ENCODE results near the gene RXRB. TPM values are rescaled to one million over a fixed set of nuclear protein-coding genes. Genes with fewer than 3 reads are reported as not detected.

RXRB gene
- polyA plus RNA-seq, 1 donor: 65.6 TPM

GRCh38 chr6:33177552-33178446, 22.7 kb downstream of the RXRB start:
- no peak for DNase-seq

DNA sequence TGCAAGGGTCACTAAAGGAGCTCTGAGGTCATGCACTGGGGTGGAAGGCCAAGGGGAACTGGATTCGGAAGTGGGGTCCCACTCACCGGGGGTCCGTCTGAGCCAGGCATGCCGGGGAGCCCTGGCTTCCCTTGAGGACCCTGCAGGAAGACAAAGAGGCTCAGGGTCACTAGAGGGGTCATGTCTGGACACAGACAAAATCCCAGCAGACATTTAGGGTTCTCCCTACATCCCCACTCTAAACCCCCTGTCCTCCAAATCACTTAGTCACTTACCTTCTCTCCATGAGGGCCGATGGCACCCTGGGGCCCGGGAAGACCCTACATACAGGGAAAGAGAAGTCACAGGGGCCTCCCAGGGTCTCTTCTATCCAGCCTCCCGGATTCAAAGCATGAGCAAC, 23.6 kb downstream of the RXRB start:
- no peak for DNase-seq

DNA sequence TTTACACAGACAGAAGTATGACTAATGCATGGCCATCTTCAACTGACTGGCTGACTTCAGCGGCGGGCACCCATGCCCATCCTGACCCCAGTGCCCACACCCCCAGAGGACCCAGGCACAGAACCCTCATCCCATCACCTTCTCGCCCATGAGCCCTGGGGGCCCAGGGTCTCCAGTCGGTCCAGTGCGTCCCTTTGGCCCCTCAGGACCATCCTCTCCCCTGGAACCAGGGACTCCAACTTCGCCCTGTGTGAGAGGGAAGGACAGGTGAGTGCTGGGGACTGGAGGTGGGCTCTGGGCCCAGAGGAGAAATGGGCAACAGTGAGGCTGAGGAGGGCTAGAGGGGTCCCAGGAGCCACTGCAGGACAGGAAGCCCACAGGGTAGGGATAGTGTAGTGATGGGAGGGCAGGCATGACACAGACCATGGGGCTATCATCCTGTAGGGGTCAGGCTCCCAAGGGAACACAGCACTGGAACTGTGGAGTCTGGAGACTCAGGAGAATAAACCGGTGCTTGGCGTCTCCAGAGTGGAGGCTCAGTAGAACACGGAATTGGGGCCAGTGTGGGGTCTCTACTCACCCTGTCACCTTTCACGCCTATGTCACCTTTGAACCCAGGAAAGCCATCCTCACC, 24.9 kb downstream of the RXRB start:
- no peak for DNase-seq

- DNase-seq: no peak
Observed at GRCh38 chr6:33174784-33175183, 25.7 kb downstream of the RXRB start.

DNA sequence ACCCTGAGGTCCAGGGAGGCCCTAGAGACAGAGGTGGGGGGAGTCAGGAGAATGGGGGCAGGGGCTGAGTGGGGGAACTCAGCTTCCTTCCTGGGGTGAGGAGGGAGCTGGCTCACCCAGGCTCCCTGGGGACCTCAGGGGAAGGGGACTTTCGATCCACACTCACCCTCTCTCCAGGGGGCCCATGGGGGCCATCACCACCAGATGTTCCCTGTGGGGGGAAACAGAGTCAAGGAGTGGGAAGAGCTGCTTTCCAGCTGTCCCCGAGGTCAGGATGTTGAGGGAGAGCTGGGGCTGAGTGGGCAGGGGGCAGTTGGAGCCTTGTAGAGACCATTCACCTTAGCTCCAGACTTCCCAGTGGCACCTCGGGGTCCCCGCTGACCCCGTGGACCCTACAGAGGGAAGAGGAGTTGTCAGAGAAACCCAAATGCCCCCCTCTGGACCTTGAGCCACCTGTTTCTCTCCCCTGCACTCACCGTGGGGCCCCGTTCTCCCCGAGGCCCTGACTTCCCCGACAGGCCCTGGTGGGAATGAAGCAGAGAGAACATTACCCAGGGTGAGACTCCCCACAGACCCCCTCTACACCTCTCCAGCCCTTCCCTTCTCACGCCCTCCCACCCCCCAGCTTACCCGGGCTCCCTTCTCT, 26.8 kb downstream of the RXRB start:
- DNase-seq: no peak

DNA sequence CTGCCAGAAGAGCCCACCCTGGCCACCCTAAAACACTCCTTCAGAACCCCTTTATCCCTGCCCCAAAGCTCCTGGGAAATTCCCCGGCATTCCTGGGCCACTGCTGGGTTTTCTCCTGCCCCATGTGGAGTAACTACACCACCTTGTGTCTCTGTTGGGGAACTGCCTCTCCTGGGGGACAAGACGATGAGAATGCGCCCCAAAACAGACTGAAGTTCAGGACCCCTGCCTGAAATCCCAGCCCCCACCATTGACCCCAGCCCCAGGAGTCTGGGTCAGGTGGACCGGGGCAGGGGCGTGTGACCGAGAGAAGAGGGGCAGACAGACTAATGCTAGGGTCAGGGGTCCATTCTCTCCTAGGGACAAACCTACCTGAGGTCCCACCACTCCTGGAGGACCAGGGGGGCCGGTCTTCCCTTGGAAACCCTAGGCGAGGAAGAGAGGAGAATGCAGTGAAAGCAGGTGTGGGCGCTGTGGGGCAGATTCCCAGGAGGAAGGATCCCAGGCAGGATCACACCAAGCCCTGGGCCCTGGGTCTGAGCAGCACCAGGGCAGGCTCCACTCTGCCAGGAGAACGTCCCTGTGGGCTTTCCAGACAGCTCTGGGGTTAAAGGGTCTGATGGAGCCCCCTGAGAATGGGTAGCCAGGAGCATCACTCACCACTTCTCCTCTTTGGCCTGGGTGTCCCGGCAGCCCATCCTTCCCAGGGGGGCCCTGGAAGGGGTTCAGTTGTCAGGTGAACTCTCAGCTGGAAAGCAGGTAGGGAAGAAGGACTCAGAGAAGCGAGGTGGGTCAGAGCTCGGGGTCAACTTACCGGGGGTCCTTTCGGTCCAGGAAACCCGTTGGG, 27.6 kb downstream of the RXRB start:
- DNase-seq: no peak

GRCh38 chr6:33171880-33172687, 28.4 kb downstream of the RXRB start:
- DNase-seq: no peak

GRCh38 chr6:33171016-33171879, 29.2 kb downstream of the RXRB start:
- no peak for DNase-seq

GRCh38 chr6:33170176-33171015, 30.1 kb downstream of the RXRB start:
- DNase-seq: no peak

DNA sequence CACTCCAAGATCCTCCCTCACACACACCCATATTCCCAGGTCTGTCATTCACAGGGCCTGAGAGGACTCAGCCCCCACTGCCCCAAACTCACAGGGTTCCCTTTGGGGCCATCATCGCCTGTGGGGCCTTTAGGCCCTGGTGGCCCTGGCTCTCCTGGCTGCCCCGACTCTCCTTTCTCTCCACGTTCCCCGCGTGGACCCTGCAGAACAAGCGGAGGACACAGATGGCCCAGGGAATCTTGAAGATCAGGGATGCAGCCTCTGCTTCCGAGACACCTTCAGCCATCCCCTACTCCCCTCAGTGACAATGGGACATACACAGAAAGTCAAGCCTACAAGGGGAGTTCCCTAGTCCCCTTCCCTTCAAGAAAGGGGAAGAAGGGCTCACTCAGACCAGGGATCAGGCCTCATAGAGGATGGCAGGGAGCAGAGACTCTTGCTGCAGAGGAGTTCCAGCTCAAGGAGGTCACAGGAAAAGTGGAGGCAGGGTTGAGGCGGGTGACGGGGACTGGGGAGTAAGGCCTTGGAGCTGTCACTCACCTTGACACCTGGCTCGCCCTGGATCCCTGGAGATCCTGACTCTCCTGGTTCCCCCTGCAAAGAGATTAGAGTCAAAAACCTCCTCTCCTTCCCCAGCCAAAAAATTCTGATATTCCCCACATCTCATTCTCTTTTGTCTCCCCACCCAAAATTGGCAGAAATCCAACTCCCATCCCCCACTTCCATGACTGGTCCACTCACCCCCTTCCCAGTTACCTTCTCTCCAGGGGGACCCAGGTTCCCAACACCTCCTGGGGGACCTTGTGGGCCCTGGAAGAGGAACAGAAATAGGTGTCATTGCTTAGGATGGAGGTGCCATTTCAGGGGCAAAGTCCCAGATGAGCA, 30.9 kb downstream of the RXRB start:
- no peak for DNase-seq

DNA sequence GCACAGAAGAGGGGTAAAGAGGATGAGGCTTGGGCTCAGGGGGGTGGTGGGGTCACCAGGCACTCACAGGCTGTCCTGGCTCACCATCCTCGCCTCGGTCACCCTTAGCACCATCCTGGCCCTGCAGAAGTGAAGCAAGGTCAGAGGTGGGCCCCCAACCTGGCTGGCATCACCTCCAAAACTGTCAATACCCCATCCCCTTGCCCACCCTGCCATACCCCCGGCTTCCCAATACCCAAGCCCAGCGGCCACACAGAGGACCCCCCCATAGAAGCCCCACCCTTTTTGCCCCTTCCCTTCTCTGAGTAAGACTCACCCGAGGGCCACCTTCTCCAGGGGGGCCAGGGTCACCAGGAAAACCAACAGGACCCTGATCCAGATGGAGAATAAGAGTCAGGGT, 31.8 kb downstream of the RXRB start:
- DNase-seq: no peak

GRCh38 chr6:33168284-33168601, 32.2 kb downstream of the RXRB start:
- no peak for DNase-seq

DNA sequence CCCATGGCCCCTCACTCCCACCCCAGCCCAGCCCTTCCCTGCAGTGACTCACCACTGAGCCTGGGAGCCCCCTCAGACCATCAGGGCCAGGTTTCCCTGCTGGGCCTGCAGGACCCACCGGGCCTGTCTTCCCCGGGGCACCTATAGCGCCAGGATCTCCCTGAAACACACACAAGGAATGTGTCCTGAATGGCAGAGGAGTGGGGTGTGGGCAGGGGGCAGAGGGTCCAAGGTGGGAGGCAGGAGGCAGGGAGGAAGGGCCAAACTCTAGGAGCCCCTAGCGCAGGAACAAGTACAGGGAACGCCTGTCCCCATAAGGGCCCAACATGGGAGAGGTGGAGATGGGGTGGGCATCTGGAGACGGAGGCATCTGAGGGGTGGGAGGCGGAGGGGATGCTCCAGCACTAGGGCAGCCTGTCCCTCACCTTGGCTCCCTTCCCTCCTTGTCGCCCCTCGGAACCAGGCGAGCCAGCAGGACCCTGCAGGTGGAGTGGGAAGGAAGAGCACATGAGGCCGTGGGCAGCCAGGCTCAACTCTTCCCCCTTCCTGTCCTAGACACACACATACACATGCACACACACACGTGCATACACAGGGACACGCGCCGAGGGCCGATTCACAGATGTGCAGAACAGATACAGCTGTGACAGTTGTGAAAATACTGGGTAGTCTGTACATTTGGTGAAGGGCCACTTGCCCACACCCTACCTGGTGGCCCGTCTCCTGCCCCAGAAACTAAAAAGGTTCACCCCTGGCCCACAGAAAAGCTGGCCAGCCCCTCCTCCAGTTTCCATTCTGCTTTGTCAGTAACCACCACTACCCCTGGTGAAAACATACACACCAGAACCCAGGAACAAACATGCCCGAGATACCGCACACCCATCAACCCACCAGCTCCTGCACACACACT, 32.8 kb downstream of the RXRB start:
- DNase-seq: no peak

GRCh38 chr6:33166811-33167210, 33.7 kb downstream of the RXRB start:
- no peak for DNase-seq

DNA sequence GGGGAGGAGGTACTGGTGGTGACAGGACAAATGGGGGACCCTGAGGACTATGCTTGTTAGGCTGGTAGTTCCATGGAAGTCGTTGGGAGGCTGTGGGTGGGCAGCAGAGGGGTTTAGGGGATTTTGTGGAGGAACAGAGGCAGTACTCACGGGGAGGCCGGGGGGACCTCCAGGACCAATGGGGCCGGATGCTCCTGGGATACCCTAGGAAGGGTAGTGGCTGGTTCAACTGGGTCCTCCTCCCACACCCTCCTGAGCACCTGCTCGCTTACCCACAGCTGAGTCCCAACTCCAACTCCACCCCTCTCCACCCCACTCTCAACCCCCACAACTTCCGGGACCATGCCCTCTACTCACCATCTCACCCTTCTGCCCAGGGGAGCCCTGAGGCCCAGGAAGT, 34.1 kb downstream of the RXRB start:
- no peak for DNase-seq

DNA sequence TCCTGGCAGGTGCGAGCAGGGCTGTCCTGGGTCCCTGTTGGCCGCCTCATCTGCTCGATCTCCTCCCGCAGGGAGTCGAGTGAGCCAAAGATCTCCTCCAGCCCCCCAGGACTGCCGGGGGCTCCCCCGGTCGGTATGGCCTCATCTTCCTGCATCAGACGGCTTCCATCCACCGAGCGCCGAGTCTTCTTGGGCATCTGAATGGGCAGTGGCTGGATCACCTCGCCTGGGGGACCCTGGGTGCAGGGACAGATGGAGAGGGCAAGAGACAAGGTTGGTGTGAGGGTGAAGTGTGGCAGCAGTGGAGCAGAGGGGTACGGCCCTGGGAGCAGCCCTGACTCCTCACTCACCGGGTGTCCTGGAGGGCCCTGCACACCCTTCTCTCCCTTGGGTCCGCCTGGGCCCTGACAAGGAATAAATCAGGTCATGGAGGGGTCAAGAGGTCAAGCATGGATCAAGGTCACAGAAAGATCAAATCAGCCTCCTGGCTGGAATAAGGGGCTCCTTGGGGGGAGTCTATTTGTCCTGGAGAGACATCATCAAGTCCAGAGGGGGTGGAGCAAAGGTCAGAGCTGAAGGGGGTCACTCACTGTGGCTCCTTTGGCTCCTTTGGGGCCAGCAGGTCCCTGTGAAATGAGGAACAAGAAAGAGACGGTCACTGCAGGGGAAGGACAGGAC, 34.7 kb downstream of the RXRB start:
- no peak for DNase-seq
